Measurements from ENCODE around the gene NFIA.
A peak's percentile ranks its signal among the peaks of the same experiment; 100 is the strongest.

Gene NFIA

GRCh38 chr1:61237659-61238358 is 155.4 kb downstream of the NFIA start:
- DNase-seq (ENCODE audit: low read depth) = no peak
- no peak overlapping the region for H3K4me3 ChIP-seq (ENCODE audit: low read length)
- TF ChIP-seq CTCF (conservative IDR thresholded peaks at IDR 0.05; ENCODE audit: low read depth, low read length) = no peak

- DNase-seq (ENCODE audit: low read depth) = no peak
- H3K4me3 ChIP-seq (ENCODE audit: low read length) = no peak overlapping the region
- TF ChIP-seq CTCF (conservative IDR thresholded peaks at IDR 0.05; ENCODE audit: low read depth, low read length) = no peak
Measured at GRCh38 chr1:61238359-61238665, 156.0 kb downstream of the NFIA start.

GRCh38 chr1:61240878-61241277 is 158.5 kb downstream of the NFIA start:
- no peak for DNase-seq (ENCODE audit: low read depth)
- no peak for TF ChIP-seq CTCF (conservative IDR thresholded peaks at IDR 0.05; ENCODE audit: low read depth, low read length)
- no peak overlapping the region for H3K4me3 ChIP-seq (ENCODE audit: low read length)

GRCh38 chr1:61241411-61241838 is 159.1 kb downstream of the NFIA start:
- H3K4me3 ChIP-seq (ENCODE audit: low read length) = no peak overlapping the region
- TF ChIP-seq CTCF (conservative IDR thresholded peaks at IDR 0.05; ENCODE audit: low read depth, low read length) = no peak
- no peak for DNase-seq (ENCODE audit: low read depth)

GRCh38 chr1:61241973-61242381 is 159.6 kb downstream of the NFIA start:
- no peak for TF ChIP-seq CTCF (conservative IDR thresholded peaks at IDR 0.05; ENCODE audit: low read depth, low read length)
- no peak for DNase-seq (ENCODE audit: low read depth)
- H3K4me3 ChIP-seq (ENCODE audit: low read length) = no peak overlapping the region

GRCh38 chr1:61244114-61244513 is 161.8 kb downstream of the NFIA start:
- DNase-seq (ENCODE audit: low read depth) = peak; percentile 29
- no peak overlapping the region for H3K4me3 ChIP-seq (ENCODE audit: low read length)
- TF ChIP-seq CTCF (conservative IDR thresholded peaks at IDR 0.05; ENCODE audit: low read depth, low read length) = no peak

- H3K4me3 ChIP-seq (ENCODE audit: low read length) = no peak overlapping the region
- no peak for DNase-seq (ENCODE audit: low read depth)
- no peak for TF ChIP-seq CTCF (conservative IDR thresholded peaks at IDR 0.05; ENCODE audit: low read depth, low read length)
Measured at GRCh38 chr1:61245696-61246400, 163.5 kb downstream of the NFIA start.
